Breast epithelium (tissue), 3 donors: Measurements from ENCODE around the gene MCM3.

ENCODE experiments used
- POLR2A ChIP-seq: fragments of 450-650 bp; IDR thresholded peaks from one replicate; pipeline ENCODE4 v1.6.1; 2016; ENCODE audit warnings: antibody characterized with exemption, mild to moderate bottlenecking, moderate library complexity
- TF ChIP-seq, protein P1 (sequence below), 3 donors: fragments of 450-650 bp; IDR thresholded peaks; one replicate each; pipeline ENCODE4 v1.5.1; 2016 to 2017; ENCODE audit warnings: antibody characterized with exemption in 3 of 3, mild to moderate bottlenecking in 3 of 3, moderate library complexity in 3 of 3

DNA sequence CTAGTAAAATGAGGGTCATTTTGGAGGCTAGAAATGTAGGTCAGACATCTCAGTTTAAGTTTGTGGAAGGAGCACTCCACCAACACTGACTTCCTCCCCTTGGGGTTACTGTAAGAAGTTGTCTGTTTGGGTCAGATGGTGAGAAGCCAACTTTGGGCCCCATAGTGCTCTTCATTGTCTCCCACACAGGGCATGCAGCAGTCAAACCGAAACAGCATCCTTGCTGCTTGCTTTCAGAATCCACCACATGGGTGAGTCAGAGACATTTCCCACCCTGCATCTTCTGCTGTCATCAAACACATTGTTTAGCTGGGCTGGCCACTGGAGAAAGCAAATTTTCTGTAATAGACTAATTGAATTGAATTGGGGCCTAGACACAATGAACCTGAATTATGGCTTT is 57.0 kb downstream of the MCM3 start:
- TF ChIP-seq, protein P1, sequence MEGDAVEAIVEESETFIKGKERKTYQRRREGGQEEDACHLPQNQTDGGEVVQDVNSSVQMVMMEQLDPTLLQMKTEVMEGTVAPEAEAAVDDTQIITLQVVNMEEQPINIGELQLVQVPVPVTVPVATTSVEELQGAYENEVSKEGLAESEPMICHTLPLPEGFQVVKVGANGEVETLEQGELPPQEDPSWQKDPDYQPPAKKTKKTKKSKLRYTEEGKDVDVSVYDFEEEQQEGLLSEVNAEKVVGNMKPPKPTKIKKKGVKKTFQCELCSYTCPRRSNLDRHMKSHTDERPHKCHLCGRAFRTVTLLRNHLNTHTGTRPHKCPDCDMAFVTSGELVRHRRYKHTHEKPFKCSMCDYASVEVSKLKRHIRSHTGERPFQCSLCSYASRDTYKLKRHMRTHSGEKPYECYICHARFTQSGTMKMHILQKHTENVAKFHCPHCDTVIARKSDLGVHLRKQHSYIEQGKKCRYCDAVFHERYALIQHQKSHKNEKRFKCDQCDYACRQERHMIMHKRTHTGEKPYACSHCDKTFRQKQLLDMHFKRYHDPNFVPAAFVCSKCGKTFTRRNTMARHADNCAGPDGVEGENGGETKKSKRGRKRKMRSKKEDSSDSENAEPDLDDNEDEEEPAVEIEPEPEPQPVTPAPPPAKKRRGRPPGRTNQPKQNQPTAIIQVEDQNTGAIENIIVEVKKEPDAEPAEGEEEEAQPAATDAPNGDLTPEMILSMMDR (IDR thresholded peaks at IDR 0.05) = no peak
- no peak for TF ChIP-seq POLR2A
